Keratinocyte (primary cell): ENCODE measurements around the gene ANKS1B. TPM values are rescaled to one million over a fixed set of nuclear protein-coding genes. Genes with fewer than 3 reads are reported as not detected.

Experiments used
- DNase-seq: peaks from one replicate; pipeline ENCODE4 v3.0.0-alpha.2; 2011; ENCODE audit warnings: low read depth, missing footprints, low spot score
- FAIRE-seq: peaks from 2 replicates; lab custom pipeline; 2011; peaks lifted over from hg19 to GRCh38; lab: Jason Lieb, UNC
- H2AFZ ChIP-seq: 2 replicates; pipeline ENCODE4 v1.6.0; 2012; ENCODE audit warnings: low read length, control low read depth, inconsistent platforms; ENCODE audit not compliant: control insufficient read depth
- H3K27ac ChIP-seq: 2 replicates; pipeline ENCODE4 v1.5.1; 2011; ENCODE audit warnings: low read length; ENCODE audit not compliant: control insufficient read depth, insufficient read depth
- H3K27me3 ChIP-seq: 3 replicates; pipeline ENCODE4 v1.6.0; 2011; ENCODE audit warnings: low read length; ENCODE audit not compliant: control insufficient read depth, insufficient read depth; ENCODE audit errors: extremely low read depth
- H3K36me3 ChIP-seq, 2 experiments: 2 replicates in 1 of 2; 3 replicates in 1 of 2; pipeline ENCODE4 v1.5.1; 2011; ENCODE audit warnings: low read length in 2 of 2, mild to moderate bottlenecking in 1 of 2; ENCODE audit not compliant: control insufficient read depth in 2 of 2, insufficient read depth in 2 of 2; ENCODE audit errors: extremely low read depth in 1 of 2
- H3K4me1 ChIP-seq: 3 replicates; pipeline ENCODE4 v1.5.1; 2011; ENCODE audit warnings: low read length; ENCODE audit not compliant: control insufficient read depth, insufficient read depth; ENCODE audit errors: extremely low read depth
- H3K4me2 ChIP-seq: 3 replicates; pipeline ENCODE4 v1.6.0; 2011; ENCODE audit warnings: low read depth, low read length; ENCODE audit not compliant: control insufficient read depth, insufficient read depth; ENCODE audit errors: extremely low read depth
- H3K4me3 ChIP-seq, 3 experiments: fragments of 200-600 bp in 1 of 3; sonication (generic) in 1 of 3; 2 replicates in 2 of 3; 3 replicates in 1 of 3; pipeline ENCODE4 v1.5.1; 2011 to 2016; ENCODE audit warnings: low read length in 3 of 3, mild to moderate bottlenecking in 3 of 3, control low read depth in 2 of 3, inconsistent platforms in 1 of 3, low read depth in 1 of 3, mixed read lengths in 1 of 3, mixed run types in 1 of 3, moderate library complexity in 1 of 3; ENCODE audit not compliant: control insufficient read depth in 2 of 3, insufficient read depth in 2 of 3; ENCODE audit errors: extremely low read depth in 1 of 3
- H3K79me2 ChIP-seq: 2 replicates; pipeline ENCODE4 v1.6.0; 2012; ENCODE audit warnings: low read length; ENCODE audit not compliant: control insufficient read depth, insufficient read depth
- H3K9ac ChIP-seq: 3 replicates; pipeline ENCODE4 v1.6.0; 2011; ENCODE audit warnings: low read length; ENCODE audit not compliant: control insufficient read depth, insufficient read depth; ENCODE audit errors: extremely low read depth
- H3K9me1 ChIP-seq: 3 replicates; pipeline ENCODE4 v1.6.0; 2011; ENCODE audit warnings: low read length; ENCODE audit not compliant: control insufficient read depth, insufficient read depth; ENCODE audit errors: extremely low read depth
- H3K9me3 ChIP-seq: 2 replicates; pipeline ENCODE4 v1.5.1; 2012; ENCODE audit warnings: low read depth, low read length; ENCODE audit not compliant: control insufficient read depth
- H4K20me1 ChIP-seq: 3 replicates; pipeline ENCODE4 v1.6.0; 2011; ENCODE audit warnings: low read length; ENCODE audit not compliant: control insufficient read depth, insufficient read depth; ENCODE audit errors: extremely low read depth
- EZH2 ChIP-seq: IDR thresholded peaks from one replicate; pipeline ENCODE4 v1.6.1; 2012; ENCODE audit warnings: inconsistent platforms, mild to moderate bottlenecking, low read length, moderate library complexity
- dilution Hi-C: fragments of 300-500 bp; cut with MboI; formaldehyde crosslinking; loops from one replicate; pipeline ENCODE4 v1.7.0; 2020; ENCODE audit warnings: low sequenced_read_pairs; ENCODE audit not compliant: extremely low pct_ligation_motif_present
- polyA plus RNA-seq, 5 experiments: library from polyadenylated mRNA; depleted of rRNA in 3 of 5; stranded (reverse) in 3 of 5; stranded (forward) in 1 of 5; unstranded in 1 of 5; fragments of >200 nt; gene quantifications; 1 replicate in 1 of 5; 2 replicates in 3 of 5; 3 replicates in 1 of 5; pipeline versions ENCODE4 v1.2.1 to v1.2.3, GENCODE V29; 2011 to 2012; ENCODE audit warnings: missing spikeins in 2 of 5, low read depth in 1 of 5, low replicate concordance in 1 of 5
- TF ChIP-seq, protein P1 (sequence below), 3 experiments: IDR thresholded peaks in 1 of 3; conservative IDR thresholded peaks in 1 of 3; optimal IDR thresholded peaks in 1 of 3; 2 replicates in 2 of 3; 3 replicates in 1 of 3; pipeline versions ENCODE3 to v1.5.1; 2011; ENCODE audit warnings: low read length in 3 of 3, mild to moderate bottlenecking in 3 of 3, moderate library complexity in 2 of 3, control low read depth in 1 of 3, inconsistent platforms in 1 of 3; ENCODE audit not compliant: insufficient read depth in 2 of 3; ENCODE audit errors: extremely low read depth in 1 of 3

The ANKS1B gene
- polyA plus RNA-seq, 1 donor (not counting 4 experiments of a cell fraction or from before 2014, with no cell fraction given) = not detected

DNA sequence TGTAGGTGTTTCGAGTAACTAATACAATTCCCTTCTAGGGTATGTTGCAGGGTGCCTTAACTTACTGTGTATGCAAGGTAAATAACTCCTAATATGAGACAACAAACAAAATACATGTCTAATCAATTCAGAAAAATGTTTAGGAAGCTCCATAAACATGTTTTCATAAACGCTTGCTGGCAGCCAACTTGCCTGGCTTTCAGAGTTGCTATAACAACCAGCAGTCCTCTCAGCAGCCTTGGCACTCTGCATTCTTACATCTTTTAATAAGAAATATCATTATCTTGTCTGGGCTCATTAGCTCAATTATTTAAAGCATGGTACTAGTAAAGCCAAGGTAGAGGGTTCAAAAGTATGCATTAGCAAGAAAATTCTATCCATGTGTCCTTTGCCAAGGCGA lies 862.2 kb downstream of the ANKS1B start:
- no peaks in the 10 kb centered on the region for H4K20me1 ChIP-seq
- no peaks in the 10 kb centered on the region for H3K79me2 ChIP-seq
- no peaks in the 10 kb centered on the region for H3K27me3 ChIP-seq
- no peak for FAIRE-seq
- dilution Hi-C loops = no loop called here
- no peak overlapping the region for H2AFZ ChIP-seq
- no peak overlapping the region for H3K9ac ChIP-seq
- H3K4me1 ChIP-seq = no peaks in the 10 kb centered on the region
- H3K36me3 ChIP-seq = no peaks in the 10 kb centered on the region
- no peak overlapping the region for H3K27ac ChIP-seq
- no peak overlapping the region for H3K4me2 ChIP-seq
- no peak overlapping the region for H3K4me3 ChIP-seq
- H3K9me3 ChIP-seq = no peaks in the 10 kb centered on the region
- DNase-seq = no peak
- no peak for TF ChIP-seq EZH2
- TF ChIP-seq, protein P1, sequence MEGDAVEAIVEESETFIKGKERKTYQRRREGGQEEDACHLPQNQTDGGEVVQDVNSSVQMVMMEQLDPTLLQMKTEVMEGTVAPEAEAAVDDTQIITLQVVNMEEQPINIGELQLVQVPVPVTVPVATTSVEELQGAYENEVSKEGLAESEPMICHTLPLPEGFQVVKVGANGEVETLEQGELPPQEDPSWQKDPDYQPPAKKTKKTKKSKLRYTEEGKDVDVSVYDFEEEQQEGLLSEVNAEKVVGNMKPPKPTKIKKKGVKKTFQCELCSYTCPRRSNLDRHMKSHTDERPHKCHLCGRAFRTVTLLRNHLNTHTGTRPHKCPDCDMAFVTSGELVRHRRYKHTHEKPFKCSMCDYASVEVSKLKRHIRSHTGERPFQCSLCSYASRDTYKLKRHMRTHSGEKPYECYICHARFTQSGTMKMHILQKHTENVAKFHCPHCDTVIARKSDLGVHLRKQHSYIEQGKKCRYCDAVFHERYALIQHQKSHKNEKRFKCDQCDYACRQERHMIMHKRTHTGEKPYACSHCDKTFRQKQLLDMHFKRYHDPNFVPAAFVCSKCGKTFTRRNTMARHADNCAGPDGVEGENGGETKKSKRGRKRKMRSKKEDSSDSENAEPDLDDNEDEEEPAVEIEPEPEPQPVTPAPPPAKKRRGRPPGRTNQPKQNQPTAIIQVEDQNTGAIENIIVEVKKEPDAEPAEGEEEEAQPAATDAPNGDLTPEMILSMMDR (optimal IDR thresholded peaks at IDR 0.05 in 1 of 3, IDR thresholded peaks at IDR 0.05 in 1 of 3, conservative IDR thresholded peaks at IDR 0.05 in 1 of 3; ENCODE audit: extremely low read depth in 1 of 3, insufficient read depth in 2 of 3, low read length in 3 of 3) = no peak
- H3K9me1 ChIP-seq = no peaks in the 10 kb centered on the region

DNA sequence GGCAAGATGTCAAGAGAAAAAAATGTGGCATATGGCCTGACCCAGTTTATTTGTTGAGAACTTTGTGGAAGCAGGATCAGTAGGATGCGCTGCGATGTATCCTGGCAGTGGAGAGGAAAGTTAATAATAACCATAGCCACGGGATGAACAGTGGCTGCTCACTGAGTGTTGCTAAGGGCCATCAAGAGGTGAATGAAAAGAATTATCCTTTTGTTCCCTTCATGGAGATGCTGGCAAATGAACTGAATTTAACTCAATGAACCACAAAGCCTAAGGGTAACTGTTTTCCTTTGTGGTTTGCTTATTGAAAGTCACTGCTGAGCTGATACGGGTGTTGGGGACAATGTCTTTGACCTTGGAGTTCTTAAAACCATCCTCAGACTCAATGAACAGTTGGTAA lies 863.2 kb downstream of the ANKS1B start:
- Histone ChIP-seq H3K9me1 (no peaks in the 10 kb centered on the region), H2AFZ (no peak overlapping the region), H3K4me3 (no peak overlapping the region), H3K4me1 (no peaks in the 10 kb centered on the region), H4K20me1 (no peaks in the 10 kb centered on the region), H3K9ac (no peak overlapping the region), H3K27ac (no peak overlapping the region), H3K4me2 (no peak overlapping the region), H3K27me3 (no peaks in the 10 kb centered on the region), H3K9me3 (no peaks in the 10 kb centered on the region), H3K79me2 (no peaks in the 10 kb centered on the region), H3K36me3 (no peaks in the 10 kb centered on the region)
- DNase-seq (no peak), FAIRE-seq (no peak)
- dilution Hi-C loops = no loop called here
- TF ChIP-seq EZH2 = no peak
- TF ChIP-seq, protein P1 (optimal IDR thresholded peaks at IDR 0.05 in 1 of 3, IDR thresholded peaks at IDR 0.05 in 1 of 3, conservative IDR thresholded peaks at IDR 0.05 in 1 of 3; ENCODE audit: extremely low read depth in 1 of 3, insufficient read depth in 2 of 3, low read length in 3 of 3) = no peak
